Measurements from ENCODE around the gene INTS4. TPM values are rescaled to one million over a fixed set of nuclear protein-coding genes. Genes with fewer than 3 reads are reported as not detected.
"Not testable (repeated sequence)": the region's sequence is repeated elsewhere in the genome, so short reads cannot be mapped to it uniquely, and the experiment has no call there.

INTS4 gene
- total RNA-seq, 1 donor from 2014 or later = 59.2 TPM

- intact Hi-C loops (cut with micrococcal nuclease) = no loop called here
Measured at GRCh38 chr11:77966338-77966737, 28.1 kb downstream of the INTS4 start.

GRCh38 chr11:77959434-77959833, 35.0 kb downstream of the INTS4 start:
- intact Hi-C loops (cut with micrococcal nuclease) = no loop called here

DNA sequence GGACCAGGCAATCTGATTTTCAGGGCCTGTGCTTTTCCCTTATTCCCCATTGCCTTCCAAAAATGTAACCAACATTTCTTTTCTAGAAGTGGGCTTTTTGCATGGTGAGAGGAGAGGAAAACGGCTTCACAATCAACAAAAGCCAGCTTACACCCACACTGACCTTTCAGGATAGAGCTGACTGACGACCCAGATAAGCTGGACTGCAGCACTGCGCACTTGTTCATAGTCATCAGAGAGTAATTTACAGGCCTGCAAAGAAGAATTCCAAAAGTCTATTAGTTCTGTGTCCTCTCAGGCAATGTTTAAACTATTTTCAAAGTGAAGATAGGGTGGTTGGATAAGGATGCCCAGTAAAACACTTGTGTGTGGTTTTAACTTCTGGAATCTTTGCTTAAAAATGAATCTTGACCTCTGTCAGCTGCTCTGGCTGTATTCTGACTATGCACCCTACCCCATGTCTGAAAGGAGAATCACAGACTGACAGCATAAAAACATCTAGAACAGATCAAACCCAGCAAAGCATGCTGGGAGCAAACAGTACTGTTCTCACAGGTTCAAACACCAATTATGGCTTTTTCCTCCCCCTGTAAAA, 35.8 kb downstream of the INTS4 start:
- intact Hi-C loops (cut with micrococcal nuclease) = not testable (repeated sequence)

DNA sequence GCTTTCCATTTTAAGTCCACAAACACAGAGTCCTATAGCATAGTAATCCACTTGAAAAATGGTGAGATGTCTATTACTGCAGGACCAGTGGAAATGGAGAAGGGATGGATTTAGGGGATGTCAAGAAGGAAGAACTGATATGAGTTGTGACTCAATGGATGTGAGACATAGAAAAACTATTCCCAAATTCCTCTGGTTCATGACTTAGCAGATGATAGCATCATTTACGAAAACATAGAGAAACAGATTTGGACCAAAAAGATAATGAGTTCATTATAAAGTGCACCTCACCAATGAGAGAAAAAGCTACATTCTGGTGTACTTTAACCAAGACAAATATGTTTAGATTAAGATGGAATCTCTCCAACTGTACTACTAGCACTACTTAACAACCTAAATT, 51.2 kb downstream of the INTS4 start:
- intact Hi-C loops (cut with micrococcal nuclease) = not testable (repeated sequence)

- intact Hi-C loops (cut with micrococcal nuclease) = not testable (repeated sequence)
Measured at GRCh38 chr11:77942465-77942864, 52.0 kb downstream of the INTS4 start.

GRCh38 chr11:77933596-77933995, 60.9 kb downstream of the INTS4 start:
- intact Hi-C loops (cut with micrococcal nuclease) = not testable (repeated sequence)

DNA sequence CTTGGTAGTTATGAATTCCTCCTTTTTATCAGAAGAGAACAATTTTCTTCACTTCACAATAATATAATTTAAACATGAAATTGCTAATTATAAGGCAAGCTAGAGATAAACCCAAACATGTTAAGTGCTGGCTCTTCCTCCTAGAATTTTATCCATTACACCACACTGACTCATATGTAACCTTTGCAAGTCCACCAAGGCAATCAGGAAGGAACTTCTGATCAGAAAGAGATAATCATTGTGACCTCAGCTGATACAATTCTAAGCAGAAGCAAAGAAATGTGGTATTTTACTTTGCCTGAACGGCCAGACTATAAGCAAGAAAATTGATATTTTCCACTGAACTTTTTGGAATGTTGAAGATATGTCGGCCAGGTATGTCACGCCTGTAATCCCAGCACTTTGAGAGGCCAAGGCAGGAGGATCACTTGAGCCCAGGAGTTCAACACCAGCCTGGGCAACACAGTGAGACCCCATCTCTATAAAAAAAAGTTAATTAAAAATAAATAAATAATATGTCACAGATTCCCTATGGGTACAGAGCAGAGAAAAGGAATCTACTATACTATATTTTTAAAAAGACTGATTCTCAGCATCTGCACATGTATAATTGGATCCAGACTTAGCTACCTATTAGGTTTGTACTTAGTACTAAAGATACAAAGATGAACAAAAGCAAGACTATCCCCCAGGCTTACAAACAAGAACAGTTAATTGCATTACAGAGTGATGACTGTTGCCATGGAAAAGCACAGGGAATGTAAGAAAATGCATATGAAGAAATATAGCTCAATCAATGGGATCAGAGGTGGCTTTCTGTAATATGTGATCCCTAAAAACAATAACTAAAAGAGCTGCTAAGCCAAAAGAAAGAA, 63.9 kb downstream of the INTS4 start:
- intact Hi-C loops (cut with micrococcal nuclease) = not testable (repeated sequence)

DNA sequence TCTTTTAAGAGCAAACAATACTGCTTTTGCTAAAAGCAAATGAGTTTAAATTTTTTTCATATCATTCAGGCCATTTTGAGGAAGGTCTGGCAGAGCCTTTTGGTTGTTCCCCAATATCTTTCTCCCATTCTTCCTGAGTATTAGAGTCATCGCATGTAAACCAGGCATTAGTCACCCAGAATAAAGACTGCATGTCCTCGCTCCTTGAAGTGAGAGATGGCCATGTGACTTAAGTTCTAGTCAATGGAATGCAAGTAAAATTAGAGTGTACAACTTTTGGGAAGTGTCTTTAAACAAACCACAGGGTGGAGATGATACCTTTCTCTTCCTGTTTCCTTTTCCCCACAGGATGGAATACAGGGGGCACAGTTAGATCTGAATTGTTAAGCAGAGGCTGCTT, 76.8 kb downstream of the INTS4 start:
- intact Hi-C loops (cut with micrococcal nuclease) = not testable (repeated sequence)

DNA sequence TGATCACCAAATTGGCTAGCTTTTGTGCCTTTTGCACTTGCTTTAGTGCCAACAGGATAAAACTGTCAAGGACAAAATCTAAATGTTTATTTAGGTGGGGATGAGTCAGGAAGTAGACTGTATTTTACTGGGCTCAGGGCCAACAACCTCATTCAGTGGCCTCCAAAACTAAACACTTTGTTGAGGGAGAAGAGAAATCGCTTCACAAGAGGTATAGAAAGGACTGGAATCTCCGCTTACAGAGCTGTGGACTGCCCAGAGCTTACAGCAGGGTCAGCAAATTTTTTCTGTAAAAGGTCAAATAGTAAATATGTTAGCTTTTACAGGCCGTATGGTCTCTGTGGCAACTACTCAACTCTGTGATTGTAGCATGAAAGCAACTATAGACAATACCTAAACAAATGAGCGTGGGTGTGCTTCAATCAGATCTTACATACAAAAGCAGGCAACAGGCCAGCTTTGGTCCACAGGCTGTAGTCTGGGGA, 80.1 kb downstream of the INTS4 start:
- intact Hi-C loops (cut with micrococcal nuclease) = not testable (repeated sequence)

DNA sequence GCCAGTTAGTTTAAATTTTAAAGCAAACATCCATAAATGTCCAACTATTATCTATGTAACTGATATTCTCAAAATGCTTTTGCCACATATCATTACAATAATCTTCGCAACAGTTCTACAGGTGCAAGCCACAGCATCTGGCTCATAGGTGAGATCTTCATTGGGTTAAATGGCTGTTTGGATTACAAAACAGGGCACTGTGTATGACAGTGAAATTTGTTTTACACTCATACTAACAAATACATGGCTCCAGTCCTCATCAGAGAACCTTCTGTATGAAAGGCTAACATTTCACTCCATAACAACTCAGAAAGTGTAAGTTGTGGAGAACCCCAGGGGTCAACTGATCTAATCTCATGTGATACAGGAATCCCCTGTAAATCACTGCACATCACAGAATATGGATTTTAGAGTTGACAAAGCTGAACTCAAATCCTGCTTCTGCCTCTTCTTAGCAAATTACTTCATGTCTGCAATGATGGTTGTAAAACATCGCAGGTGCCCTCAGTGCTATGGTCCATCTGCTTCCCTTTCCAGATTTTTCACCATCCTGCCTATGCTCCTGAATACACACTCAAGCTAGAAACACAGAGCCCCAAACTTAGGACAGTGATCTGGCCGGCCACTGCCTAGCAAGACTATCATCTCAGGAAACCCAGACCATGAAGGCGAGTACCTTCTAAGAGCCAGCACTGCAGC, 80.7 kb downstream of the INTS4 start:
- intact Hi-C loops (cut with micrococcal nuclease) = not testable (repeated sequence)

GRCh38 chr11:77910828-77911227, 83.6 kb downstream of the INTS4 start:
- intact Hi-C loops (cut with micrococcal nuclease) = not testable (repeated sequence)

DNA sequence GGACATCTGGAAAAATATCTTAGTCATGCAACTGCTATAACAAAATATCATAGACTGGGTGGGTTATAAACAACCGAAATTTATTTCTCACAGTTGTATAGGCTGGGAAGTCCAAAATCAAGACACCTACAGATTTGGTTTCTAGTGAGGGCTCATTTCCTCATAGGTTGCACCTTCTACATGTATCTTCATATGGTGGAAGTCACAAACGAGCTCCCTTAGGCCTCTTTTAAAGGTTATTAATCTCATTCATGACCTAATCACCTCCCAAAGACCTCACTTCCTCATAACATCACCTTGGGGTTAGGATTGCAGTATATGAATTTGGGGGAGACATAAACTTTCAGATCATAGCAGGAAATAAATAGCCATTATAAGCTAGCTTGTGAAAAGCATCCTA, 85.2 kb downstream of the INTS4 start:
- intact Hi-C loops (cut with micrococcal nuclease) = no loop called here

DNA sequence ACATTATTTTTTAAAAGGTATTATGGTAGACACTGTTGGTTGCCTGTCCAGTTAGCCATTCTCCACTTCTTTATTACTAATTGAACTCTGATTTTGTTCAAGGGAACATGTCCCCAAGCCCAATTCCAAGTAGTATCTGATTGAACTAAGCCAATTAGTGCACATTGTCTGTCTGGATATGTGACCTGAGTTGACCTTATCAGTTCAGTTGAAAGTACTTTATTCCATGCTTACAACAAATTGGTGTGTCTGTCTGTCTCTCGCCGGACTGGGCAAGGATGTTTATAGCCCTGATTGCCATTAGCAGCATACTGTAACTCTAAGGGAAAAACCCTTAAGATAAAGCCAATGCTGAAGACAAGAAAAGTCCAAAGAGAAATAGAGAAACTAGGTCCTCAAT, 85.6 kb downstream of the INTS4 start:
- intact Hi-C loops (cut with micrococcal nuclease) = no loop called here

GRCh38 chr11:77894949-77895348, 99.5 kb downstream of the INTS4 start:
- intact Hi-C loops (cut with micrococcal nuclease) = not testable (repeated sequence)

DNA sequence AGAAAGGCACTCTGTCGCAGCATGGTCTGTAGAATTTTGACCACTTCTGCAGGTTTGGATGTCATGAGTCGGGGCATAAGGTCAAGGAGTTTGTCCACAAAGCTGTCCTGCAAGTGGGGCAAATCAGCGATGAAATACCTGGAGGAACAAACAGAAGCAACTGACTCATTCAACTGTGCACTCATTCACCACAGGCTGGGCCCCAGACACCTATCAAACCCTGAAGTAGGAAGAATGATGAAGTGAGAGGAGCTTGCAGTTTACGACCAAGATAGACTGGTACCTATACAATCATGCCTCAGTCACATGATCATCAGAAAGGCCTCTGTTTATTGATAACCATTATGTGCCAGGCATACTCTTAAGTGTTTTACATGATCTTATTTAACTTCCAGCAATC, 102.8 kb downstream of the INTS4 start:
- intact Hi-C loops (cut with micrococcal nuclease) = not testable (repeated sequence)

DNA sequence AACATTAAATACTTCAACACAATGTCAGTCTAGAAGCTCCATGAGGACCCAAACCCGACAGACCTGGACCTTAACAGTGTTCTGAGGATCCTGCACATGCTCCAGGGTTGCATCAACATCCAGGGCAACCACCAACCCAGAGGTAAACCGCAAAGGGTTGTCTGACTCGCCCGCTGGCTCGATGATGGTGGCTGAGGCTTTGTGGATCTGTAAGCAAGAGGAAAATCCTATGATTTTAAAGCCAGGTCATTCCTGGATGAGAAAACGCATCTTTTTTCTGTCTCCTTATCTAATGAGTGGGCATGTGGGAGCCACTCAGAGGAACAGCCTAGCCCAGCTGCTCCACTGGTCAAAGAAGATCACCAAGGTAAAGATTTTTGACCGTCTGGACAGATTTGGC, 103.2 kb downstream of the INTS4 start:
- intact Hi-C loops (cut with micrococcal nuclease) = not testable (repeated sequence)

DNA sequence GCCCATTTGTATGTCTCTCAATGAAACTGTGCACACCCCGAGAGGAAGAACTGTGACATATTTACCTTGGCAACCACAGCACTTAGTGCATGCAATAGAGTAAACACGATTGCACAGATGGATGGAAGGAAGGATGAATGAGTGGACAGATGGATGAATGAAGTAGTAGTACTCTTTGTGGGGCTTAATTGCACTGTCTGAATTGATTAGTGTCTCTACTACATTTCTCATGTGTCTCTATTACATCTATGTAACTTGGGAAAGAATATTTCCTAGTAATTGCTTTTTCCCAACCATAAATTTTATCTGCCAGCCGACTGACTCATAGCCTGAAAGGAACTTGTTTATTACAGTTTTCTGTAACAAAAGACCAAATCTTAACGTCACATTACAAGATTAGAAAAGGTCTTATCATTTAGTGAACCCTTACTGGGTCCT, 103.8 kb downstream of the INTS4 start:
- intact Hi-C loops (cut with micrococcal nuclease) = not testable (repeated sequence)

DNA sequence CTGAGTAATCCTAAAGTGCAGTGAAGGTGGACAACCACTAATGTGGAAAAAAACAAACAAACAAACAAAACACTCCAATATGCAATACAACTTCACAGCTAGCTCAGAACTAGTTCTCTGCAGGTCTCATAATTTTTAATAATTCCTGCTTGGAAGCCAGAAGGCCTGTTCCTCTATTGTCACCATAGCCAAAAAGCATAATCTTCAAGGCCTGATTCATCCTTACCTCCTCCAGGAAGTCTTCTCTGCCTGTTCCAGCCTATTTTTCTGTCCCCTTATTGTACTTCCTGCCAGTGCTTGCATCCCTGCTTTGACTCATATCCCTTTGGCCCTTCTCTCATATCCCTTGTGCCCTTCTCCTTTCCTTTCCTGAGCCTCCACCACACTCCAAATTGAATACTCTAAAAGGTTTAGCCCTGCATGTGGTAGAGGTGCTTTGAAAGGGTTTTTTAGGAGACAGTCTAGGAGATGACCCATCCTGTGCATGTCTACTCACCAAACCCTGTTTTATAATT, 104.3 kb downstream of the INTS4 start:
- intact Hi-C loops (cut with micrococcal nuclease) = not testable (repeated sequence)

DNA sequence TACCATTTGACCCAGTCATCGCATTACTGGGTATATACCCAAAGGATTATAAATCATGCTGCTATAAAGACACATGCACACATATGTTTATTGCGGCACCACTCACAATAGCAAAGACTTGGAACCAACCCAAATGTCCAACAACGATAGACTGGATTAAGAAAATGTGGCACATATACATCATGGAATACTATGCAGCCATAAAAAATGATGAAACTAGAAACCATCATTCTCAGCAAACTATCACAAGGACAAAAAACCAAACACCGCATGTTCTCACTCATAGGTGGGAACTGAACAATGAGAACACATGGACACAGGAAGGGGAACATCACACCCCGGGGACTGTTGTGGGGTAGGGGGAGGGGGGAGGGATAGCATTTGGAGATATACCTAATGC, 105.4 kb downstream of the INTS4 start:
- intact Hi-C loops (cut with micrococcal nuclease) = not testable (repeated sequence)

DNA sequence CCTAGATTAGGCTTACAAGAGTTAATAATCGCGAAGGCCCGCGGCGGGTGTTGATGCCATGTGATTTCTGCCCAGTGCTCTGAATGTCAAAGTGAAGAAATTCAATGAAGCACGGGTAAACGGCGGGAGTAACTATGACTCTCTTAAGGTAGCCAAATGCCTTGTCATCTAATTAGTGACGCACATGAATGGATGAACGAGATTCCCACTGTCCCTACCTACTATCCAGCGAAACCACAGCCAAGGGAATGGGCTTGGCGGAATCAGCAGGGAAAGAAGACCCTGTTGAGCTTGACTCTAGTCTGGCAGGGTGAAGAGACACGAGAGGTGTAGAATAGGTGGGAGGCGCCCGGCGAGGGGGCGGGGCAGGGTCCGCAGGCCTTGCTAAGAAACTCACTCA, 108.1 kb downstream of the INTS4 start:
- intact Hi-C loops (cut with micrococcal nuclease) = no loop called here

GRCh38 chr11:77884829-77885190, 109.7 kb downstream of the INTS4 start:
- intact Hi-C loops (cut with micrococcal nuclease) = no loop called here
